GM12878 (cell line): Measurements from ENCODE around the gene MOV10L1. TPM values are rescaled to one million over a fixed set of nuclear protein-coding genes. Genes with fewer than 3 reads are reported as not detected.

Experiments
- ATAC-seq: fragments of 200-7000 bp; cut with Tn5 transposase; 3 replicates; pipeline ENCODE4 v1.9.1; 2020; ENCODE audit warnings: mild to moderate bottlenecking, moderate library complexity
- BruUV-seq: library from RNA; stranded (reverse); fragments of 400-500 nt; replicated peaks from 2 replicates; lab custom pipeline; 2021; lab: Mats Ljungman, UMichigan
- CTCF ChIA-PET: fragments of 300-600 bp; sonication (Branson Sonifier 250); formaldehyde crosslinking; extraction: SDS; loops from one replicate; lab custom pipeline; 2021; ENCODE audit warnings: inconsistent platforms; lab: Yijun Ruan, JAX
- POLR2A ChIA-PET: fragments of 350-600 bp; formaldehyde crosslinking; extraction: SDS; loops from one replicate; lab custom pipeline; 2021; ENCODE audit warnings: inconsistent platforms; lab: Charles Lee
- RAD21 ChIA-PET: fragments of 300-600 bp; sonication (Branson Sonifier 250); formaldehyde crosslinking; loops from one replicate; lab custom pipeline; 2023; ENCODE audit warnings: antibody characterized with exemption; ENCODE audit not compliant: unreplicated experiment; lab: Charles Lee
- SMC1A ChIA-PET: fragments of 300-600 bp; sonication (Branson Sonifier 250); formaldehyde crosslinking; loops from one replicate; lab custom pipeline; 2023; ENCODE audit not compliant: unreplicated experiment, uncharacterized antibody; lab: Charles Lee
- DNase-seq: peaks from one replicate; pipeline ENCODE4 v3.0.0-alpha.2; 2011; ENCODE audit warnings: low read depth, low spot score
- FAIRE-seq: peaks from 3 replicates; lab custom pipeline; 2011; peaks lifted over from hg19 to GRCh38; lab: Jason Lieb, UNC
- H2AFZ ChIP-seq: 2 replicates; pipeline ENCODE4 v1.6.0; 2011; ENCODE audit warnings: low read depth, low read length, control low read depth; ENCODE audit not compliant: control insufficient read depth
- H3K27ac ChIP-seq: 2 replicates; pipeline ENCODE4 v1.5.1; 2011; ENCODE audit warnings: control low read depth; ENCODE audit not compliant: control insufficient read depth, insufficient read depth
- H3K27me3 ChIP-seq, 2 experiments: replicated peaks in 1 of 2; 2 replicates each; pipeline versions ENCODE4 v1.6.0 to v1.6.1; 2011; ENCODE audit warnings: low read length in 1 of 2; ENCODE audit not compliant: control insufficient read depth in 2 of 2, insufficient read depth in 2 of 2
- H3K36me3 ChIP-seq, 2 experiments: 2 replicates each; pipeline ENCODE4 v1.5.1; 2011; ENCODE audit warnings: low read length in 1 of 2; ENCODE audit not compliant: control insufficient read depth in 2 of 2, insufficient read depth in 2 of 2
- H3K4me1 ChIP-seq: 2 replicates; pipeline ENCODE4 v1.6.1; 2011; ENCODE audit warnings: mild to moderate bottlenecking, low read length, moderate library complexity, mixed read lengths; ENCODE audit not compliant: control insufficient read depth, insufficient read depth
- H3K4me2 ChIP-seq: 2 replicates; pipeline ENCODE4 v1.6.0; 2011; ENCODE audit warnings: control low read depth; ENCODE audit not compliant: control insufficient read depth, insufficient read depth
- H3K4me3 ChIP-seq: fragments of 200-600 bp; sonication (generic); 2 replicates; pipeline ENCODE4 v1.5.1; 2016
- H3K79me2 ChIP-seq: 2 replicates; pipeline ENCODE4 v1.6.0; 2011; ENCODE audit warnings: low read length; ENCODE audit not compliant: control insufficient read depth, insufficient read depth
- H3K9ac ChIP-seq: 2 replicates; pipeline ENCODE4 v1.8.0; 2011; ENCODE audit warnings: low read length, control low read depth, mixed read lengths; ENCODE audit not compliant: control insufficient read depth, insufficient read depth
- H3K9me3 ChIP-seq: replicated peaks from 3 replicates; pipeline ENCODE4 v1.5.1; 2011; ENCODE audit warnings: mild to moderate bottlenecking, low read length; ENCODE audit not compliant: control insufficient read depth, insufficient read depth
- H4K20me1 ChIP-seq: 2 replicates; pipeline ENCODE4 v1.6.0; 2011; ENCODE audit not compliant: control insufficient read depth, insufficient read depth
- MAX ChIP-seq: IDR thresholded peaks from 2 replicates; pipeline ENCODE4 v1.6.1; 2012; ENCODE audit warnings: low read depth, low read length, improper control_type of control experiment
- MTA2 ChIP-seq: fragments of 450-650 bp; IDR thresholded peaks from 2 replicates; pipeline ENCODE4 v1.6.1; 2016; ENCODE audit warnings: low read depth, mild to moderate bottlenecking, moderate library complexity
- POU2F2 ChIP-seq: IDR thresholded peaks from 3 replicates; pipeline ENCODE4 v1.6.1; 2011; ENCODE audit warnings: low read depth, mild to moderate bottlenecking, low read length, borderline replicate concordance
- RELB ChIP-seq: fragments of 450-650 bp; IDR thresholded peaks from 2 replicates; pipeline ENCODE4 v1.6.1; 2017; ENCODE audit warnings: low read depth, mild to moderate bottlenecking, moderate library complexity
- ZBTB11 ChIP-seq: fragments of 450-650 bp; formaldehyde crosslinking; IDR thresholded peaks from 2 replicates; pipeline ENCODE4 v1.5.0; 2022; ENCODE audit warnings: mild to moderate bottlenecking, missing genetic modification characterization
- ZNF592 ChIP-seq: fragments of 450-650 bp; IDR thresholded peaks from 2 replicates; pipeline ENCODE4 v1.6.1; 2017; ENCODE audit warnings: mild to moderate bottlenecking, moderate library complexity
- WGBS: methylation state at CpG from one replicate; pipeline ENCODE4 v1.1.6; 2016; ENCODE audit warnings: low lambda C conversion rate; ENCODE audit not compliant: insufficient replicate concordance, insufficient coverage; ENCODE audit errors: missing lambda C conversion rate; 5-methylcytosine and 5-hydroxymethylcytosine counted together
- in situ Hi-C: fragments of 300-500 bp; cut with MboI; formaldehyde crosslinking; loops from 9 replicates; pipeline ENCODE4 v1.14.3; 2018; ENCODE audit warnings: mixed read lengths
- intact Hi-C: fragments of 100-400 bp; cut with micrococcal nuclease; formaldehyde crosslinking; loops from one replicate; pipeline ENCODE4 v1.14.2; 2022; ENCODE audit not compliant: unreplicated experiment
- polyA plus RNA-seq, 11 experiments: library from polyadenylated mRNA; depleted of rRNA in 4 of 11; unstranded in 6 of 11; stranded (reverse) in 5 of 11; fragments of >200 nt; fragmentation: Nextera tagmentation in 4 of 11; fragmentation: Illumina TruSeq in 1 of 11; extraction: Ambion mirVana in 4 of 11; extraction: Trizol in 1 of 11; gene quantifications; 1 replicate in 1 of 11; 2 replicates in 10 of 11; pipeline versions ENCODE4 v1.2.1 to v1.2.3, GENCODE V29; 2011 to 2016; ENCODE audit warnings: inconsistent platforms in 2 of 11, missing spikeins in 2 of 11, low read depth in 1 of 11
- total RNA-seq, 4 experiments: library from RNA; depleted of rRNA in 3 of 4; stranded (reverse); fragments of >200 nt in 3 of 4; fragmentation: Illumina TruSeq in 1 of 4; extraction: Trizol in 1 of 4; gene quantifications; 2 replicates each; pipeline versions ENCODE4 v1.2.1 to v1.2.3, GENCODE V29; 2013 to 2021

Gene MOV10L1
- total and polyA plus RNA-seq, 10 of the 15 experiments (the other 5 are each of a cell fraction or from before 2014, with no cell fraction given) = 0.22 TPM; not detected in 9

GRCh38 chr22:50211147-50211546 is 121.3 kb downstream of the MOV10L1 start:
- WGBS = 88% methylated on average over 14 of the region's 14 CpGs
- intact Hi-C loops (no loop called here), in situ Hi-C loops (loop anchor here (5.0 kb wide), 1 partner anchor 64 kb away; no protein-coding TSS in a partner anchor)
- DNase-seq (no peak), ATAC-seq (no peak), FAIRE-seq (no peak)
- no TSS peak for BruUV-seq
- H2AFZ ChIP-seq = no peak overlapping the region
- H3K9me3 ChIP-seq = no peaks in the 10 kb centered on the region
- RAD21 ChIA-PET = no interaction called here
- CTCF ChIA-PET = interaction anchor here (0.7 to 4.0 kb wide), 6 partner anchors 46 to 444 kb away, joined by 3 to 15 read pairs (median 4); no protein-coding TSS in a partner anchor
- POLR2A ChIA-PET = interaction anchor here (0.5 to 0.6 kb wide), 2 partner anchors 54 to 454 kb away, joined by 4 to 6 read pairs; no protein-coding TSS in a partner anchor
- no peaks in the 10 kb centered on the region; the same call in 1 of the 2 replicates for H3K79me2 ChIP-seq
- no peaks in the 10 kb centered on the region for H3K4me1 ChIP-seq
- no peak overlapping the region for H3K9ac ChIP-seq
- H3K27me3 ChIP-seq = no peaks in the 10 kb centered on the region
- H3K36me3 ChIP-seq = peaks cover 11 to 27% of the 10 kb centered on the region in 2 experiments; a peak in 3 of 4 replicates
- no peak overlapping the region for H3K4me3 ChIP-seq
- SMC1A ChIA-PET = interaction anchor here (0.7 kb wide), 1 partner anchor 131 kb away, joined by 3 read pairs; no protein-coding TSS in a partner anchor
- H4K20me1 ChIP-seq = no peaks in the 10 kb centered on the region; the same call in 1 of the 2 replicates
- no peak for TF ChIP-seq RELB
- TF ChIP-seq ZBTB11 (CRISPR knock-in tag) = no peak
- TF ChIP-seq MAX = no peak
- TF ChIP-seq MTA2 = no peak
- TF ChIP-seq ZNF592 = no peak
- no peak for TF ChIP-seq POU2F2
- no peak overlapping the region for H3K27ac ChIP-seq
- H3K4me2 ChIP-seq = no peak overlapping the region
